Measurements from ENCODE around the gene MSL3B.

DNA sequence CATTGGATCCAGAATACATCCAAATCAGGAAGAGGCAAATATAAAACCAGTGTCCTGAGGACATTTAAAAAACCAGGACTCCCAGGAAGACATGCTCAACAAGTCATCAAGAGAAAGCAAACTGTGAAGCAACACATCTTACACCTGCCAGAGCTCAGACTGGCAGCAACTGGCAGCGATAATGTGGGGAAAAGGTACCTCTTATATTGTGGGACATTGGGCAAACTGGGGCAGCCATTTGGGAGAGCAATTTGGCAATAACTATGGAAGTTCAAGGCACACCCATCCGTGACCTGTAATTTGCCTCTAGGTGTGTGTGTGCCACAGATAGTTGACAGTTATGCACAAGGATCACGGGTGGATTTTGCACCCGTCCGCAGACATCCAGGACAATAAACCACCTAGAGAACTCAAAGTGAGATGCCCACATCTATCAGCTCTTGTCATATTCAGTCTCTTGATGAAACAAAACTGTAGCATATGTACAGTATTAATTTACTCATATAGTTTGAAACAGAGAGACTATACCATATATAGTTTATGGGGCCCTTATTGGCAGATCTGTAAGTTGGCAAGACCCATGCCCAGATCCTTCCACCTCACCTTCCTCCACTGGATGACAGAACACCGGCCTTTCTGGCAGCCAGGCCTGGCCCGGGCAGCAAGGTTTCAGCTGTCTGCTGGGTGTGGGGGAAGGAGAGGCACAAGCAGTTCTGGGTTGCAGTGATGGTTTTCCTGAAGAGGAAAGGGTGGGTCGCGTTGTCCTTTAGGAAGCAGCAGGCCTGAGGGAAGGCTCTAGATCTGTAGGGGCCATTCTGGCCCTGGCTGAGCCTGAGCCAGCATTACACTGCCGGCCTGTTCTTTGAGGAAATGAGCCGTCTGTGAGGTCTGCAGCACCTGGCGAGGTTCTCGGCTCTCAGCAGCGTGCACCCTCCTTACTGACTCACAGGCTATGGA is 32.7 kb downstream of the MSL3B start:
- TF ChIP-seq CTCF (conservative IDR thresholded peaks at IDR 0.05 in 1 of 2, IDR thresholded peaks at IDR 0.05 in 1 of 2; ENCODE audit: extremely low read depth in 1 of 2, insufficient read depth in 1 of 2, low read depth in 1 of 2, low read length in 2 of 2), result no peak
- no peak for TF ChIP-seq EZH2 (IDR thresholded peaks at IDR 0.05; ENCODE audit: borderline replicate concordance, low read length)

Data from mammary epithelial cell (primary cell).